Measurements from ENCODE around the gene BBS7.

DNA sequence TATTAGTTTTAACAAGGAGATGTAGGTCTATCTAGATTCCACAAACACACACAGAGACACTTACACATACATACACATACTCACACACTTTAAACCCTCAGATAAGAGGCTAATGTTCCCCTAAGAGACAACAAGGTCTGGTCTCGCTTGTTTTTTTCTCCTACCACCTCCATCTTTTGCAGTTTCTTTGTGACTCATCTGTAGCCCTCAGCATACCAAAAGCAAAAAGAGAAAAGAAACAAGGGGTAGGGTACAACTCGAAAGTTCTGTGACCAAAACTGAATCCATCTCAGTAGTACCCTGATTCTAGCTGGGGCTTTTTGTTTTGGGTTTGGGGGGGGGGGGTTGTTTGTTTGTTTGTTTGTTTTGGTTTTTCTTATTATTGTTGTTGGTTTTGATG is 81.4 kb downstream of the BBS7 start:
- TF ChIP-seq EP300 (IDR thresholded peaks at IDR 0.05) = no peak
- TF ChIP-seq, protein P1, sequence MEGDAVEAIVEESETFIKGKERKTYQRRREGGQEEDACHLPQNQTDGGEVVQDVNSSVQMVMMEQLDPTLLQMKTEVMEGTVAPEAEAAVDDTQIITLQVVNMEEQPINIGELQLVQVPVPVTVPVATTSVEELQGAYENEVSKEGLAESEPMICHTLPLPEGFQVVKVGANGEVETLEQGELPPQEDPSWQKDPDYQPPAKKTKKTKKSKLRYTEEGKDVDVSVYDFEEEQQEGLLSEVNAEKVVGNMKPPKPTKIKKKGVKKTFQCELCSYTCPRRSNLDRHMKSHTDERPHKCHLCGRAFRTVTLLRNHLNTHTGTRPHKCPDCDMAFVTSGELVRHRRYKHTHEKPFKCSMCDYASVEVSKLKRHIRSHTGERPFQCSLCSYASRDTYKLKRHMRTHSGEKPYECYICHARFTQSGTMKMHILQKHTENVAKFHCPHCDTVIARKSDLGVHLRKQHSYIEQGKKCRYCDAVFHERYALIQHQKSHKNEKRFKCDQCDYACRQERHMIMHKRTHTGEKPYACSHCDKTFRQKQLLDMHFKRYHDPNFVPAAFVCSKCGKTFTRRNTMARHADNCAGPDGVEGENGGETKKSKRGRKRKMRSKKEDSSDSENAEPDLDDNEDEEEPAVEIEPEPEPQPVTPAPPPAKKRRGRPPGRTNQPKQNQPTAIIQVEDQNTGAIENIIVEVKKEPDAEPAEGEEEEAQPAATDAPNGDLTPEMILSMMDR (IDR thresholded peaks at IDR 0.05) = no peak

All from sigmoid colon (tissue), 4 donors.